Astrocyte (in vitro differentiated cells and primary cell): ENCODE results near the gene PLEKHN1. TPM values are rescaled to one million over a fixed set of nuclear protein-coding genes. Genes with fewer than 3 reads are reported as not detected.

ENCODE experiments used
- DNase-seq: peaks from one replicate; pipeline ENCODE4 v3.0.0-alpha.2; 2010; ENCODE audit warnings: low read depth
- FAIRE-seq: peaks from 2 replicates; lab custom pipeline; 2011; peaks lifted over from hg19 to GRCh38; lab: Jason Lieb, UNC
- H2AFZ ChIP-seq: 2 replicates; pipeline ENCODE4 v1.6.0; 2012; ENCODE audit warnings: low read depth, low read length, inconsistent platforms
- H3K27ac ChIP-seq: 2 replicates; pipeline ENCODE4 v1.5.1; 2011; ENCODE audit warnings: low read depth, low read length, inconsistent platforms
- H3K27me3 ChIP-seq: 2 replicates; pipeline ENCODE4 v1.6.0; 2011; ENCODE audit warnings: low read length, inconsistent platforms; ENCODE audit not compliant: insufficient read depth
- H3K36me3 ChIP-seq: 2 replicates; pipeline ENCODE4 v1.5.1; 2011; ENCODE audit warnings: low read length, inconsistent platforms; ENCODE audit not compliant: insufficient read depth
- H3K4me1 ChIP-seq: 2 replicates; pipeline ENCODE4 v1.5.1; 2011; ENCODE audit warnings: low read length, inconsistent platforms; ENCODE audit not compliant: insufficient read depth
- H3K4me2 ChIP-seq: 2 replicates; pipeline ENCODE4 v1.6.0; 2012; ENCODE audit warnings: low read length, inconsistent platforms
- H3K4me3 ChIP-seq: 2 replicates; pipeline ENCODE4 v1.5.1; 2011; ENCODE audit warnings: low read depth, mild to moderate bottlenecking, low read length, inconsistent platforms; ENCODE audit not compliant: insufficient read depth
- H3K79me2 ChIP-seq: 2 replicates; pipeline ENCODE4 v1.6.0; 2012; ENCODE audit warnings: mild to moderate bottlenecking, low read length, inconsistent platforms; ENCODE audit not compliant: insufficient read depth
- H3K9ac ChIP-seq: 2 replicates; pipeline ENCODE4 v1.6.0; 2012; ENCODE audit warnings: mild to moderate bottlenecking, low read length, inconsistent platforms
- H3K9me3 ChIP-seq: 2 replicates; pipeline ENCODE4 v1.5.1; 2012; ENCODE audit warnings: low read depth, mild to moderate bottlenecking, low read length, inconsistent platforms; ENCODE audit not compliant: insufficient read depth
- H4K20me1 ChIP-seq: 2 replicates; pipeline ENCODE4 v1.6.0; 2012; ENCODE audit warnings: low read length, inconsistent platforms; ENCODE audit not compliant: insufficient read depth
- H3K27ac Mint-ChIP-seq: one replicate; pipeline ENCODE4 v1.8.0; 2021; ENCODE audit warnings: mild to moderate bottlenecking, mixed read lengths; ENCODE audit not compliant: unreplicated experiment
- H3K27me3 Mint-ChIP-seq: one replicate; pipeline ENCODE4 v1.8.0; 2021; ENCODE audit warnings: low read depth, mixed read lengths; ENCODE audit not compliant: unreplicated experiment
- H3K36me3 Mint-ChIP-seq: one replicate; pipeline ENCODE4 v1.8.0; 2021; ENCODE audit warnings: low read depth, mixed read lengths; ENCODE audit not compliant: unreplicated experiment
- H3K4me1 Mint-ChIP-seq: one replicate; pipeline ENCODE4 v1.8.0; 2021; ENCODE audit warnings: low read depth, mixed read lengths; ENCODE audit not compliant: unreplicated experiment
- H3K4me3 Mint-ChIP-seq: one replicate; pipeline ENCODE4 v1.8.0; 2021; ENCODE audit warnings: mild to moderate bottlenecking, moderate library complexity, mixed read lengths; ENCODE audit not compliant: unreplicated experiment
- H3K9me3 Mint-ChIP-seq: one replicate; pipeline ENCODE4 v1.8.0; 2021; ENCODE audit warnings: mild to moderate bottlenecking, mixed read lengths; ENCODE audit not compliant: unreplicated experiment
- EZH2 ChIP-seq: IDR thresholded peaks from 2 replicates; pipeline ENCODE4 v1.6.1; 2012; ENCODE audit warnings: mild to moderate bottlenecking, low read length, inconsistent platforms; ENCODE audit not compliant: insufficient read depth
- total RNA-seq: library from RNA; stranded (reverse); gene quantifications from 2 replicates; pipeline ENCODE4 v1.2.1, GENCODE V29; 2021
- TF ChIP-seq, protein P1 (sequence below): IDR thresholded peaks from 2 replicates; pipeline ENCODE4 v1.5.1; 2011; ENCODE audit warnings: low read depth, mild to moderate bottlenecking, inconsistent platforms, low read length, moderate library complexity; ENCODE audit not compliant: insufficient read depth

Gene PLEKHN1
- total RNA-seq, 1 donor from 2014 or later: 2.4 TPM

DNA sequence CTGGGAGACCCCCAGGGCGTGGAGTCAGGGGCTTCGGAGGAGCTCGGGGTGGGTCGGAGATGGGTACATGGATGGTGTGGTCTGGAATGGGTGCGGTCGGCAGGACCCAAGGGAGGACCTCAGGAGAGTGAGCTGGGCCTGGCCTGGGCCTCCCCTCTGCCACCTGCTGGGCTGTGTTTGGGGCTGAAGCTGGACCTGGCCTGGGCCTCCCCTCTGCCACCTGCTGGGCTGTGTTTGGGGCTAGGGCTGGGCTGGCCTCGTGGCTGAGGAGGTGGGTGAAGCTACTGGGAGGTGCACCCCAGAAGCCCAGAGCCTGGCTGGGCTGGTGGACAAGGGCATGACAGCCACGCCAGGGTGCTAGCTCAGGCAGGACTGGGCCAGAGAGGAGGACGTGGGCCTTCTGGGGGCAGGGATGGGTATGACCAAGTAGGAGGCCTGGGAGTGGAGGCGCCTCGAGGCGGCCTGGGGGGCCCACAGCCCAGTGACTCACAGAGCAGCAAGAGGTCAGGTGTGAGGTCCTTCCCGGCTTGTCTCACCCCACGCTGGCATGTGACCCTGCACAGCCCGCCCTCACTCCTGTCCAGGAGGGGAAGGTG is 28.1 kb upstream of the PLEKHN1 start:
- no peaks in the 10 kb centered on the region for H3K36me3 ChIP-seq
- H4K20me1 ChIP-seq: peaks cover 10% of the 10 kb centered on the region
- no peaks in the 10 kb centered on the region for H3K9me3 ChIP-seq
- H3K27me3 ChIP-seq: peaks cover 9% of the 10 kb centered on the region
- H3K4me2 ChIP-seq: no peak overlapping the region
- Mint-ChIP-seq H3K36me3 (no peaks in the 10 kb centered on the region), H3K4me3 (no peak overlapping the region), H3K9me3 (no peaks in the 10 kb centered on the region), H3K27me3 (peaks cover 27% of the 10 kb centered on the region), H3K4me1 (peaks cover 4% of the 10 kb centered on the region), H3K27ac (peak overlapping the region; percentile 75)
- no peak for FAIRE-seq
- H3K4me1 ChIP-seq: peaks cover 31% of the 10 kb centered on the region
- H3K79me2 ChIP-seq: no peaks in the 10 kb centered on the region
- TF ChIP-seq, protein P1, sequence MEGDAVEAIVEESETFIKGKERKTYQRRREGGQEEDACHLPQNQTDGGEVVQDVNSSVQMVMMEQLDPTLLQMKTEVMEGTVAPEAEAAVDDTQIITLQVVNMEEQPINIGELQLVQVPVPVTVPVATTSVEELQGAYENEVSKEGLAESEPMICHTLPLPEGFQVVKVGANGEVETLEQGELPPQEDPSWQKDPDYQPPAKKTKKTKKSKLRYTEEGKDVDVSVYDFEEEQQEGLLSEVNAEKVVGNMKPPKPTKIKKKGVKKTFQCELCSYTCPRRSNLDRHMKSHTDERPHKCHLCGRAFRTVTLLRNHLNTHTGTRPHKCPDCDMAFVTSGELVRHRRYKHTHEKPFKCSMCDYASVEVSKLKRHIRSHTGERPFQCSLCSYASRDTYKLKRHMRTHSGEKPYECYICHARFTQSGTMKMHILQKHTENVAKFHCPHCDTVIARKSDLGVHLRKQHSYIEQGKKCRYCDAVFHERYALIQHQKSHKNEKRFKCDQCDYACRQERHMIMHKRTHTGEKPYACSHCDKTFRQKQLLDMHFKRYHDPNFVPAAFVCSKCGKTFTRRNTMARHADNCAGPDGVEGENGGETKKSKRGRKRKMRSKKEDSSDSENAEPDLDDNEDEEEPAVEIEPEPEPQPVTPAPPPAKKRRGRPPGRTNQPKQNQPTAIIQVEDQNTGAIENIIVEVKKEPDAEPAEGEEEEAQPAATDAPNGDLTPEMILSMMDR: peak; percentile 3
- TF ChIP-seq EZH2: no peak
- no peak for DNase-seq
- no peak overlapping the region for H3K27ac ChIP-seq
- H3K9ac ChIP-seq: no peak overlapping the region
- no peak overlapping the region for H2AFZ ChIP-seq
- H3K4me3 ChIP-seq: no peak overlapping the region

DNA sequence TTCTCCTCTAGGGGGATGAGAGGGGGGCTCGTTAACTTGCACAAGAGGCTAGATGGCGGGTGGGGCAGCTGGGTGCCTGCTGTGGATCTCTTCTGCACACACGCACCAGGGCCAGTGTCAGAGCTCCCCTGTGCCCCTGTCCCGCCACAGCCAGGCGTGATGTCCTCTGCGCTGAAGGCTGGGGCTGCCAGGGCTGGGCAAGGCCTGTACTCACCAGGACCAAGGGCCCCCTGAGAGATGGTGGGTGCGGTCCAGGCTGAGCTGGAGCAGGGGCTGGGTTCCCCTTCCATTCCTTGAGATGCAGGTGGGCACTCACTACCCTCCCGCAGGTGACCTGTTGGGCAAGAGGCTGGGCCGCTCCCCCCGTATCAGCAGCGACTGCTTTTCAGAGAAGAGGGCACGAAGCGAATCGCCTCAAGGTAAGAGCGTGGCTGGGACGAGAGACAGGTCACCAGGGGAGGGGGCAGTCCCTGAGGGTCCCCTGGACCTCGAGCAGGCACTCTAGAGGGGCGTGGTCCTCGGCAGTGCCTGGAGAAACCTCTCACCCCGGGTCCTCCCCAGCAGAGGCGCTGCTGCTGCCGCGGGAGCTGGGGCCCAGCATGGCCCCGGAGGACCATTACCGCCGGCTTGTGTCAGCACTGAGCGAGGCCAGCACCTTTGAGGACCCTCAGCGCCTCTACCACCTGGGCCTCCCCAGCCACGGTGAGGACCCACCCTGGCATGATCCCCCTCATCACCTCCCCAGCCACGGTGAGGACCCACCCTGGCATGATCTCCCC is 27.4 kb upstream of the PLEKHN1 start:
- DNase-seq: no peak
- FAIRE-seq: no peak
- no peak overlapping the region for H3K4me3 ChIP-seq
- H4K20me1 ChIP-seq: peaks cover 16% of the 10 kb centered on the region
- peaks cover 22% of the 10 kb centered on the region for H3K27me3 Mint-ChIP-seq
- H3K9me3 ChIP-seq: no peaks in the 10 kb centered on the region
- H3K4me3 Mint-ChIP-seq: no peak overlapping the region
- no peak overlapping the region for H3K27ac ChIP-seq
- no peak overlapping the region for H3K9ac ChIP-seq
- no peaks in the 10 kb centered on the region for H3K36me3 Mint-ChIP-seq
- no peaks in the 10 kb centered on the region for H3K79me2 ChIP-seq
- H3K4me1 Mint-ChIP-seq: peaks cover 5% of the 10 kb centered on the region
- H3K36me3 ChIP-seq: no peaks in the 10 kb centered on the region
- H3K4me2 ChIP-seq: no peak overlapping the region
- H3K4me1 ChIP-seq: peaks cover 34% of the 10 kb centered on the region
- no peaks in the 10 kb centered on the region for H3K9me3 Mint-ChIP-seq
- TF ChIP-seq EZH2: no peak
- TF ChIP-seq, protein P1: no peak
- H3K27ac Mint-ChIP-seq: no peak overlapping the region
- no peak overlapping the region for H2AFZ ChIP-seq
- peaks cover 9% of the 10 kb centered on the region for H3K27me3 ChIP-seq
